Measurements from ENCODE around the gene ADIPOQ.
A peak's percentile ranks its signal among the peaks of the same experiment; 100 is the strongest.
"Not testable (repeated sequence)": the region's sequence is repeated elsewhere in the genome, so short reads cannot be mapped to it uniquely, and the experiment has no call there.

ADIPOQ gene

GRCh38 chr3:186873796-186874195 is 31.3 kb downstream of the ADIPOQ start:
- not testable (repeated sequence) for DNase-seq

GRCh38 chr3:186874216-186874615 is 31.7 kb downstream of the ADIPOQ start:
- not testable (repeated sequence) for DNase-seq

- DNase-seq, result not testable (repeated sequence)
Observed at GRCh38 chr3:186874841-186875240, 32.3 kb downstream of the ADIPOQ start.

GRCh38 chr3:186875708-186876107 is 33.2 kb downstream of the ADIPOQ start:
- no peak for DNase-seq

GRCh38 chr3:186879781-186880180 is 37.3 kb downstream of the ADIPOQ start:
- DNase-seq, result no peak

- no peak for DNase-seq
Observed at GRCh38 chr3:186880406-186880805, 37.9 kb downstream of the ADIPOQ start.

- DNase-seq, result no peak
Observed at GRCh38 chr3:186882150-186882524, 39.6 kb downstream of the ADIPOQ start.

- no peak for DNase-seq
Observed at GRCh38 chr3:186882881-186883685, 40.6 kb downstream of the ADIPOQ start.

GRCh38 chr3:186883686-186884058 is 41.2 kb downstream of the ADIPOQ start:
- DNase-seq, result peak in 1 of 2 donors; percentile 25

GRCh38 chr3:186884868-186885267 is 42.4 kb downstream of the ADIPOQ start:
- not testable (repeated sequence) for DNase-seq

- no peak for DNase-seq
Observed at GRCh38 chr3:186886202-186886981, 43.9 kb downstream of the ADIPOQ start.

- not testable (repeated sequence) for DNase-seq
Observed at GRCh38 chr3:186887507-186887938, 45.0 kb downstream of the ADIPOQ start.

GRCh38 chr3:186888569-186888968 is 46.1 kb downstream of the ADIPOQ start:
- DNase-seq, result no peak

- not testable (repeated sequence) for DNase-seq
Observed at GRCh38 chr3:186889698-186890097, 47.2 kb downstream of the ADIPOQ start.

GRCh38 chr3:186890911-186891310 is 48.4 kb downstream of the ADIPOQ start:
- no peak for DNase-seq

- DNase-seq, result not testable (repeated sequence)
Observed at GRCh38 chr3:186893071-186893470, 50.6 kb downstream of the ADIPOQ start.

GRCh38 chr3:186895406-186895805 is 52.9 kb downstream of the ADIPOQ start:
- no peak for DNase-seq

- no peak for DNase-seq
Observed at GRCh38 chr3:186896006-186896405, 53.5 kb downstream of the ADIPOQ start.

- no peak for DNase-seq
Observed at GRCh38 chr3:186896875-186897274, 54.4 kb downstream of the ADIPOQ start.

- no peak for DNase-seq
Observed at GRCh38 chr3:186901135-186901734, 58.7 kb downstream of the ADIPOQ start.

GRCh38 chr3:186902154-186902553 is 59.6 kb downstream of the ADIPOQ start:
- DNase-seq, result no peak

- DNase-seq, result no peak
Observed at GRCh38 chr3:186902713-186903112, 60.2 kb downstream of the ADIPOQ start.

- not testable (repeated sequence) for DNase-seq
Observed at GRCh38 chr3:186903676-186904075, 61.2 kb downstream of the ADIPOQ start.

GRCh38 chr3:186907075-186907474 is 64.6 kb downstream of the ADIPOQ start:
- DNase-seq, result not testable (repeated sequence)
